MM.1S (cell line): ENCODE data around the gene ELMO1.

Source experiments
- DNase-seq: peaks from one replicate; pipeline ENCODE4 v3.0.0-alpha.2; 2015
- H2AFZ ChIP-seq: fragments of 300-600 bp; sonication (generic); 2 replicates; pipeline ENCODE4 v1.6.0; 2016; ENCODE audit warnings: antibody characterized with exemption, low read length
- H3F3A ChIP-seq: fragments of 300-600 bp; sonication (generic); 2 replicates; pipeline ENCODE4 v1.6.1; 2016; ENCODE audit warnings: mild to moderate bottlenecking, antibody characterized with exemption, low read length, moderate library complexity, mixed read lengths; ENCODE audit not compliant: insufficient read depth
- H3K27ac ChIP-seq: fragments of 300-600 bp; sonication (generic); 2 replicates; pipeline ENCODE4 v1.5.1; 2016; ENCODE audit warnings: mild to moderate bottlenecking, low read length
- H3K27me3 ChIP-seq: fragments of 300-600 bp; sonication (generic); replicated peaks from 2 replicates; pipeline ENCODE4 v1.6.0; 2016; ENCODE audit warnings: low read length; ENCODE audit not compliant: insufficient read depth
- H3K36me3 ChIP-seq: fragments of 300-600 bp; sonication (generic); replicated peaks from 2 replicates; pipeline ENCODE4 v1.6.1; 2016; ENCODE audit warnings: mild to moderate bottlenecking, low read length, mixed read lengths; ENCODE audit not compliant: insufficient read depth
- H3K4me1 ChIP-seq: fragments of 300-600 bp; sonication (generic); 2 replicates; pipeline ENCODE4 v1.6.1; 2016; ENCODE audit warnings: low read length, mixed read lengths
- H3K4me2 ChIP-seq: fragments of 300-600 bp; sonication (generic); 2 replicates; pipeline ENCODE4 v1.6.0; 2016; ENCODE audit warnings: low read depth, low read length
- H3K4me3 ChIP-seq: fragments of 300-600 bp; sonication (generic); 2 replicates; pipeline ENCODE4 v1.5.1; 2016; ENCODE audit warnings: low read length, mixed read lengths
- H3K79me2 ChIP-seq: fragments of 300-600 bp; sonication (generic); 2 replicates; pipeline ENCODE4 v1.6.1; 2016; ENCODE audit warnings: mixed run types, low read length, mixed read lengths
- H3K9ac ChIP-seq: fragments of 300-600 bp; sonication (generic); 2 replicates; pipeline ENCODE4 v1.6.1; 2016; ENCODE audit warnings: low read length, mixed read lengths
- H3K9me2 ChIP-seq: fragments of 300-600 bp; sonication (generic); replicated peaks from 2 replicates; pipeline ENCODE4 v1.6.1; 2016; ENCODE audit warnings: mild to moderate bottlenecking, low read length, mixed read lengths; ENCODE audit not compliant: insufficient read depth
- H3K9me3 ChIP-seq: fragments of 300-600 bp; sonication (generic); replicated peaks from 2 replicates; pipeline ENCODE4 v1.6.1; 2016; ENCODE audit warnings: mild to moderate bottlenecking, low read length, mixed read lengths; ENCODE audit not compliant: insufficient read depth
- H4K20me1 ChIP-seq: fragments of 300-600 bp; sonication (generic); 2 replicates; pipeline ENCODE4 v1.6.1; 2016; ENCODE audit warnings: mild to moderate bottlenecking, low read length, moderate library complexity, mixed read lengths; ENCODE audit not compliant: insufficient read depth
- EZH2 ChIP-seq: fragments of 300-600 bp; sonication (generic); optimal IDR thresholded peaks from 2 replicates; pipeline ENCODE3; 2017; ENCODE audit warnings: low read depth, mild to moderate bottlenecking, antibody characterized with exemption, low read length, mixed read lengths
- EZH2phosphoT487 ChIP-seq: fragments of 300-600 bp; sonication (generic); IDR thresholded peaks from 2 replicates; pipeline ENCODE4 v1.6.1; 2018; ENCODE audit warnings: antibody characterized with exemption, low read length
- TF ChIP-seq, protein P1 (sequence below): fragments of 300-600 bp; sonication (generic); IDR thresholded peaks from 2 replicates; pipeline ENCODE4 v1.5.1; 2016; ENCODE audit warnings: antibody characterized with exemption, low read length, mixed read lengths

The ELMO1 gene

DNA sequence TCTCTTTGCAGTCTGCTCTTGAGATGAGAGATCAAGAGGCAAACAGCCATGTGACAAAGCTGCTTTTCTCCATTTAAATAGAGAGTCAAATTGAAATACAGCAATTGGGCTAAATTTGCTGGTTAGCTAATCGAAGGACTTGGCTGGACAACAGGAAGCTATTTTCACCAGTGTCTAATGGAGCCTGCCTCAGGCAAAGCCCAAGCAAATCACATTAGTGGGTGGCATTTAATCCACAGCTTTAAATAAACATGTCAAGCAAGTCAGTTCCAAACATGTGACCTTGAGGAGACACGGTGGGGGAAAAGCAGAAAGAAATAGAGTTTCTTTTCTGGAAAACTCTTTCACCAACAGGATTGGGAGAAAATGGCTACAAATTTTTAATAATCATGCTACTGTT lies 543.9 kb downstream of the ELMO1 start:
- Histone ChIP-seq H3K4me2 (no peak overlapping the region), H3K9me3 (no peaks in the 10 kb centered on the region), H3K79me2 (0 out of 2 replicates have a peak, but pooled peaks cover 5% of the 10 kb centered on the region), H3F3A (no peaks in the 10 kb centered on the region), H3K4me1 (no peaks in the 10 kb centered on the region), H3K36me3 (no peaks in the 10 kb centered on the region), H3K9me2 (no peaks in the 10 kb centered on the region), H3K27ac (no peak overlapping the region), H3K27me3 (no peaks in the 10 kb centered on the region), H4K20me1 (no peaks in the 10 kb centered on the region), H3K4me3 (no peak overlapping the region), H3K9ac (no peak overlapping the region), H2AFZ (no peak overlapping the region)
- TF ChIP-seq, protein P1, sequence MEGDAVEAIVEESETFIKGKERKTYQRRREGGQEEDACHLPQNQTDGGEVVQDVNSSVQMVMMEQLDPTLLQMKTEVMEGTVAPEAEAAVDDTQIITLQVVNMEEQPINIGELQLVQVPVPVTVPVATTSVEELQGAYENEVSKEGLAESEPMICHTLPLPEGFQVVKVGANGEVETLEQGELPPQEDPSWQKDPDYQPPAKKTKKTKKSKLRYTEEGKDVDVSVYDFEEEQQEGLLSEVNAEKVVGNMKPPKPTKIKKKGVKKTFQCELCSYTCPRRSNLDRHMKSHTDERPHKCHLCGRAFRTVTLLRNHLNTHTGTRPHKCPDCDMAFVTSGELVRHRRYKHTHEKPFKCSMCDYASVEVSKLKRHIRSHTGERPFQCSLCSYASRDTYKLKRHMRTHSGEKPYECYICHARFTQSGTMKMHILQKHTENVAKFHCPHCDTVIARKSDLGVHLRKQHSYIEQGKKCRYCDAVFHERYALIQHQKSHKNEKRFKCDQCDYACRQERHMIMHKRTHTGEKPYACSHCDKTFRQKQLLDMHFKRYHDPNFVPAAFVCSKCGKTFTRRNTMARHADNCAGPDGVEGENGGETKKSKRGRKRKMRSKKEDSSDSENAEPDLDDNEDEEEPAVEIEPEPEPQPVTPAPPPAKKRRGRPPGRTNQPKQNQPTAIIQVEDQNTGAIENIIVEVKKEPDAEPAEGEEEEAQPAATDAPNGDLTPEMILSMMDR = no peak
- TF ChIP-seq EZH2phosphoT487 (no peak), EZH2 (no peak)
- no peak for DNase-seq

DNA sequence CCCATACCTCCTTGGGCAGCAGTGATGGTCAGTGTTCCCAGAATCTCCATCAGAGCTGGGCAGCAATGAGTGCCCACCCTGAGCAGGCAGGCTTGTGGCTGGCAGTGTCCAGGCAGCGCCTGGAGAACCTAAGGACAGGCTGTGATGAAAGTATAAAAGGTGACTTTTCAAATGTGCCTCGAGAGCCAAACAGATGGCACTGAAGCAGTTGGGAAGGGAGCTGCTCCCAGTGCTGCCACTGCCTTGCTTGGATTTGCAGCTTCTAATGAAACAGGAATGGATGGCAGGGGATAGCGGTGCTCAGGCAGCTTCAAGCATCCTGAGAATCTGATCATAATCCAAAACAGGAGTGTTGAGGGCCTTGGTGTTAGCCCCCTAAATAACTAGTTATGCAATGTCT lies 544.6 kb downstream of the ELMO1 start:
- Histone ChIP-seq H3K9me2 (no peaks in the 10 kb centered on the region), H2AFZ (no peak overlapping the region), H3F3A (no peaks in the 10 kb centered on the region), H4K20me1 (no peaks in the 10 kb centered on the region), H3K27ac (no peak overlapping the region), H3K4me1 (no peaks in the 10 kb centered on the region), H3K4me3 (no peak overlapping the region), H3K36me3 (no peaks in the 10 kb centered on the region), H3K9me3 (no peaks in the 10 kb centered on the region), H3K27me3 (no peaks in the 10 kb centered on the region), H3K4me2 (no peak overlapping the region), H3K79me2 (0 out of 2 replicates have a peak, but pooled peaks cover 5% of the 10 kb centered on the region), H3K9ac (no peak overlapping the region)
- TF ChIP-seq EZH2 (no peak), EZH2phosphoT487 (no peak)
- DNase-seq = no peak

DNA sequence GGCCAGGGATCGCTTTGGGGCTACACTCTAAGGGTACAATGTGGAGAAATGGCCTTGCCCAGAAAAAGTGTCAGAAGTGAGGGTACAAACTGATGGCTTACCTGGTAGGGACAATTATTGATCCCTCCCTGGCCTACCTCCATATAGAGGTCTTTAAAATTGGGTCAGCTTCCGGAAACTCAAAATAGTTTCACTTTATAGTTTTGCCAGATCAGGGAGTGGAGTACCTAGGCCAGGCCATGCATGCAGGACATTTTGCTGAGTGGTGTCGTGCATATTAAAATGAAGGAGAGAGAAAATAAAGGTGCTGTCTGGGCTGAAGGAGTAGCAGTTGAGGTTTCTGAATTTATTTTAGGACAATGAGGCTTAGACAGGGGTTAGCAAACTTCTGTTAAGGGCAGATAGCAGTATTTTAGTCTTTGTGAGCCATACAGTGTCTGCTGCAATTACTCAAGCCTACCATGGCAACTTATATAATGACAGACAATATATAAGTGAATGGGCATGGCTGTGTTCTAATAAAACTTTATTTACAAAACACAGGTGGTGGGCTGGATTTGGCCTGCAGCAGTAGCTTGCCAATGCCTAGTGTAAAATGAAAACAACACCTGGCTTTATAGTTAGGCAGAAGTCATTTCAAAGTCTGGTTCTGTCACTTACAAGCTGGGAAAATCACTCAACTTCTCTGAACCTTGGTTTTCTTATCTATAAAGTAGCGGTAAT lies 547.5 kb downstream of the ELMO1 start:
- H3K9me2 ChIP-seq = no peaks in the 10 kb centered on the region
- no peak for DNase-seq
- H3K4me3 ChIP-seq = no peak overlapping the region

More for the DNA sequence above, 547.5 kb downstream of the ELMO1 start:
- Histone ChIP-seq H3K9me3 (no peaks in the 10 kb centered on the region), H3K9ac (no peak overlapping the region), H2AFZ (no peak overlapping the region), H3K27me3 (no peaks in the 10 kb centered on the region), H3K27ac (no peak overlapping the region), H3K79me2 (0 out of 2 replicates have a peak, but pooled peaks cover 5% of the 10 kb centered on the region), H3F3A (no peaks in the 10 kb centered on the region), H3K4me2 (no peak overlapping the region), H3K36me3 (no peaks in the 10 kb centered on the region), H4K20me1 (no peaks in the 10 kb centered on the region), H3K4me1 (no peaks in the 10 kb centered on the region)
- TF ChIP-seq, protein P1 = no peak
- TF ChIP-seq EZH2 (no peak), EZH2phosphoT487 (no peak)
